ENCODE measurements around the gene NPTXR.

DNA sequence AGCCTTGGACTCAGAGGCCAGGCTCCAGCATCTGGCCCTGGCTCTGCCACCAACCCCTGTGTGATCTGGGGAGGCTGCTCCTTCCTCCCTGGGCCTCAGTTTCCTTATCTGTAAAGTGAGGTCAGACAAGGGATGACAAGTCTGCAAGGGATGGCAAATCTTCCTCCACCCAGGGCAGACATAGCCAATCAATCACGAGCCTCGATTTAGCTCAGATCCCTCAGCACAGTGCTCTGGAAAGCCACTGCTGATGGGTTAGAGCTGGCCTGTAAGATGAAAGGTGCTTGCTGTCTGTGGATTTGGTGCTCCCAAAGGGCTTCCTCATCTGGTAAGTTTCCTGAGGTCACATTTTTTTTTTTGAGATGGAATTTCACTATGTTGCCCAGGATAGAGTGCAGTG, 20.2 kb downstream of the NPTXR start:
- TF ChIP-seq CTCF (IDR thresholded peaks at IDR 0.05; ENCODE audit: low read length) = no peak
- no peak for TF ChIP-seq EZH2 (IDR thresholded peaks at IDR 0.05; ENCODE audit: borderline replicate concordance, low read length)
